ENCODE results near the gene COPG2. TPM values are rescaled to one million over a fixed set of nuclear protein-coding genes. Genes with fewer than 3 reads are reported as not detected.

The COPG2 gene
- total RNA-seq, 2 experiments from 2014 or later: 29.9 to 32.2 TPM

GRCh38 chr7:130667593-130668257 is 823 bp downstream of the COPG2 start:
- intact Hi-C loops (cut with micrococcal nuclease; ENCODE audit: unreplicated experiment): loop anchor here (1.0 kb wide), 1 partner anchor 226 kb away; the partner anchor contains the start of gene CEP41
- Histone ChIP-seq H3K4me1 (ENCODE audit: insufficient read depth, low read length, poor library complexity, severe bottlenecking) (peaks cover 16% of the 10 kb centered on the region), H3K4me2 (ENCODE audit: low read length) (peak overlapping the region; percentile 98), H3K4me3 (ENCODE audit: low read depth, low read length, poor library complexity, severe bottlenecking) (peak overlapping the region; percentile 91), H3K79me2 (ENCODE audit: insufficient read depth, low read depth, low read length) (no peaks in the 10 kb centered on the region), H3K36me3 (ENCODE audit: insufficient read depth, low read length) (peaks cover 19% of the 10 kb centered on the region), H3K9me2 (ENCODE audit: insufficient read depth, low read length) (no peaks in the 10 kb centered on the region), H4K20me1 (ENCODE audit: insufficient read depth, low read length) (no peaks in the 10 kb centered on the region), H3K27ac (ENCODE audit: low read depth, low read length, poor library complexity, severe bottlenecking) (no peak overlapping the region), H3K9me3 (ENCODE audit: low read length) (no peaks in the 10 kb centered on the region), H2AFZ (ENCODE audit: low read length) (peak overlapping the region; percentile 90)
- POLR2A ChIA-PET: no interaction called here
- CTCF ChIA-PET (ENCODE audit: unreplicated experiment): no interaction called here
- no peak for DNase-seq (ENCODE audit: low spot score)
- no TSS peak for BruUV-seq (replicated peaks)
- TF ChIP-seq EZH2phosphoT487 (IDR thresholded peaks at IDR 0.05; ENCODE audit: borderline replicate concordance, low read depth, low read length): no peak
- no peak for TF ChIP-seq CTCF (conservative IDR thresholded peaks at IDR 0.05; ENCODE audit: low read length)

GRCh38 chr7:130662426-130662825 is 6.1 kb downstream of the COPG2 start:
- Histone ChIP-seq H3K9me2 (ENCODE audit: insufficient read depth, low read length) (no peaks in the 10 kb centered on the region), H2AFZ (ENCODE audit: low read length) (no peak overlapping the region), H3K79me2 (ENCODE audit: insufficient read depth, low read depth, low read length) (no peaks in the 10 kb centered on the region), H4K20me1 (ENCODE audit: insufficient read depth, low read length) (no peaks in the 10 kb centered on the region), H3K4me2 (ENCODE audit: low read length) (no peak overlapping the region), H3K4me1 (ENCODE audit: insufficient read depth, low read length, poor library complexity, severe bottlenecking) (peaks cover 4% of the 10 kb centered on the region), H3K36me3 (ENCODE audit: insufficient read depth, low read length) (peaks cover 38% of the 10 kb centered on the region), H3K27ac (ENCODE audit: low read depth, low read length, poor library complexity, severe bottlenecking) (no peak overlapping the region), H3K9me3 (ENCODE audit: low read length) (no peaks in the 10 kb centered on the region), H3K4me3 (ENCODE audit: low read depth, low read length, poor library complexity, severe bottlenecking) (no peak overlapping the region)
- DNase-seq (ENCODE audit: low spot score): no peak
- ChIA-PET CTCF (ENCODE audit: unreplicated experiment) (interaction anchor here (0.6 kb wide), 1 partner anchor 221 kb away, joined by 3 read pairs; the partner anchor contains the start of gene CEP41), POLR2A (interaction anchor here (1.1 kb wide), 1 partner anchor 20 kb away, joined by 3 read pairs; no protein-coding TSS in a partner anchor)
- TF ChIP-seq CTCF (conservative IDR thresholded peaks at IDR 0.05; ENCODE audit: low read length): no peak
- TF ChIP-seq EZH2phosphoT487 (IDR thresholded peaks at IDR 0.05; ENCODE audit: borderline replicate concordance, low read depth, low read length): no peak
- BruUV-seq (replicated peaks): no TSS peak
- intact Hi-C loops (cut with micrococcal nuclease; ENCODE audit: unreplicated experiment): no loop called here

GRCh38 chr7:130655286-130655685 is 13.3 kb downstream of the COPG2 start:
- POLR2A ChIA-PET: interaction anchor here (0.6 kb wide), 1 partner anchor 945 kb away, joined by 3 read pairs; no protein-coding TSS in a partner anchor
- H3K27ac ChIP-seq (ENCODE audit: low read depth, low read length, poor library complexity, severe bottlenecking): no peak overlapping the region
- no peaks in the 10 kb centered on the region for H3K9me2 ChIP-seq (ENCODE audit: insufficient read depth, low read length)
- no peaks in the 10 kb centered on the region for H3K9me3 ChIP-seq (ENCODE audit: low read length)
- no peaks in the 10 kb centered on the region for H4K20me1 ChIP-seq (ENCODE audit: insufficient read depth, low read length)
- TF ChIP-seq EZH2phosphoT487 (IDR thresholded peaks at IDR 0.05; ENCODE audit: borderline replicate concordance, low read depth, low read length): no peak
- no peak for TF ChIP-seq CTCF (conservative IDR thresholded peaks at IDR 0.05; ENCODE audit: low read length)
- CTCF ChIA-PET (ENCODE audit: unreplicated experiment): interaction anchor here (0.6 kb wide), 1 partner anchor 51 kb away, joined by 5 read pairs; no protein-coding TSS in a partner anchor
- H2AFZ ChIP-seq (ENCODE audit: low read length): no peak overlapping the region
- no peak for DNase-seq (ENCODE audit: low spot score)
- BruUV-seq (replicated peaks): no TSS peak
- no peak overlapping the region for H3K4me3 ChIP-seq (ENCODE audit: low read depth, low read length, poor library complexity, severe bottlenecking)
- peaks cover 23% of the 10 kb centered on the region for H3K36me3 ChIP-seq (ENCODE audit: insufficient read depth, low read length)
- intact Hi-C loops (cut with micrococcal nuclease; ENCODE audit: unreplicated experiment): no loop called here
- no peak overlapping the region for H3K4me2 ChIP-seq (ENCODE audit: low read length)
- no peaks in the 10 kb centered on the region for H3K4me1 ChIP-seq (ENCODE audit: insufficient read depth, low read length, poor library complexity, severe bottlenecking)
- no peaks in the 10 kb centered on the region for H3K79me2 ChIP-seq (ENCODE audit: insufficient read depth, low read depth, low read length)

All from OCI-LY7 (cell line).